T1000 (cell line): ENCODE results near the gene QRFP.
"Not testable (repeated sequence)": the region's sequence is repeated elsewhere in the genome, so short reads cannot be mapped to it uniquely, and the experiment has no call there.

Source experiments
- DNase-seq: peaks from one replicate; lab custom pipeline; 2025; ENCODE audit warnings: mixed read lengths; lab: John Stamatoyannopoulos, UW

The QRFP gene

DNA sequence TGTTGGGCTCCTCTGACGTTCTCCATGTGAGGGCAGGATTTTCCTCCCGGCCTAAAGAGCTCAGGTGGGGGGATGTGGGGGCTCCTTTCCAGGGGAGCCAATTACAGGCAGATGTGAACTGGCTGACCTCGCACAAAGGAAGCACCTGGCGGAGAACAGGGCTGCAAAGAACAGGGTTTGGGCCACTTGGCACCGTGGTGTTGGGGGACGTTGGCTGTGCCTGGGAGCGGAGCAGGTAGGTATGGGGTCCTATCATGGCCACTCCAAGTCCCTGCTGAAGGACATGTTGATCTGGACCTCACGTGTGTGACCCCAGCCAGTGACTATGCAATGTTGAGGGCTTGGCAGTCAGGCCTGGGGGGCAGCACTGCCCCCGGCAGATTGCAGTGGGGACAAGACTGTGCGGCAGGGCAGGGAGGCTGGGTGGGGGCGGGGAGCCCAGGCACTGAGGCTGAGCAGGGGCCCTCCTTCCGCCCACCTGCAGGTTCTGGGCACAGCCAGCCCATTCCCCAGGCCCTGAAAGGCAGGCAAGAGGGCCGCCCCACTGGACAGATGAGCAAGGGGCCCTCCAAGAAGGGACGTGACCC, 23.0 kb upstream of the QRFP start:
- DNase-seq = no peak

DNA sequence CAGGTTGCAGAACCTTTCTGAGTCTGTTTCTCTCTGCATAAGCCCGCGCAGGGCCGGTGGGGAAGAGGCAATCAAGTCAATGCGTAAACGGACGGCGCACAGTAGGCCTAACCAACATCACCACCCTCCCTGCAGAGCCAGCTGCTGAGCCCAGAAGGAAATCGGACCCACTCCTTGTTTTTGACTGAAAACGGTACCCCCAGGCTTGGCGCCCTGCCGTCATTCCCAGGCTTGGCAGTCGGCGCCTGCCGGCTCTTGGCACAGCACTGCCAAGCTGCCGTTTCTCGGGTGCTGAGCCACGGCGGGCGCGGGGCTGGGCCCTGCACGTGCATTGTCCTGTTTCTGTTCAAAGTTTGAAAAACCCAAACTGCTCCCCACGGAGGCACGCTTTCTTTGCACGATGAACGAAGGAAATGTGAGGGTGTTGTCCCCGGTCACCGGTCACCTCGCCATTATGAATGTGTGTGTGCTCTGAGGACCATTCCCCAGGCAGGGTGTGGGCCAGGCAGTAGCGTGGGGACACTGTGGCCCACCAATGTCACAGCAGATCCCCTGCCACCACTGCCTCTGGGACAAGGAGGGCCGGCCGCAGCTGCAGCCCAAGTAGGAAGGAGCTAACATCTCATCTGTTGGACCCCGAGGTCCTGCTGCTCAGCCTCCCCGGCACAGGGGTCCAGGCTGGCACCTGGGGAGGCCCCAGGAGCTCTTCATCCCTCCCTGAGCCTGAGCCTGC, 22.4 kb upstream of the QRFP start:
- DNase-seq = no peak

DNA sequence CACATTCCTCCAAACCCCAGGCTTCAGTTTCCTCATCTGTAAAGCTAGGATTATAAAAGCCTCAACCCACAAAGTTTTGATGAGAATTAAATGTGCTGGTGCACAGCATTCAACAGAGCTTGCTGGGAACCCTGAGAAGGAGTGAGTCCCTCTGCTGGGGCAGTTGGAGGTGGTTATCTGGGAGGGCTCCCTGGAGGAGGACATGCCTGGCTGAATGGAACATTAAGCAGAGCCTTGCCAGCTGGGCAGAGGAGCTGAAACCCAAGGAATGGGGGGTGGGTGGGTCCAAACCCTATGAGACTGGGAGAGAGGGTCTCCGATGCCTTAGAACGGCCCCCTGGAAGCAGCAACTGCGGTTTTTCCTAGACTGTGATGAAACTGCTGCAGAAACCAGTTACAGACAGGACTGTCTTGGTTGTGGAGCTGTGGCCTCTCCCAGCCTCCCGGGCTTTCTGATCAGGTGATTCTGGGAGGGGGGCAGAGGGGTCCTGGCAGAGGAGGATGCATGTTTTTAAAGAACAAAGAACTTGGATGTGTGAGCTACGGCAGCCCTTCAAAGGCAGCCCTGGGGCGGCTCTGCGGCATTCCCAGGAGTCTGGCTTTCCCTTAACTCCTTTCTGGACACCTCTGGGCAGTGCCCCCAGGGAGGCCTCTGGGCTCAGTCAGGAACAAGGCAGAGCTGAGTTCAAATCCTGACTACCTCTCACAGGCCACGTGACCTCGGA, 21.7 kb upstream of the QRFP start:
- no peak for DNase-seq

DNA sequence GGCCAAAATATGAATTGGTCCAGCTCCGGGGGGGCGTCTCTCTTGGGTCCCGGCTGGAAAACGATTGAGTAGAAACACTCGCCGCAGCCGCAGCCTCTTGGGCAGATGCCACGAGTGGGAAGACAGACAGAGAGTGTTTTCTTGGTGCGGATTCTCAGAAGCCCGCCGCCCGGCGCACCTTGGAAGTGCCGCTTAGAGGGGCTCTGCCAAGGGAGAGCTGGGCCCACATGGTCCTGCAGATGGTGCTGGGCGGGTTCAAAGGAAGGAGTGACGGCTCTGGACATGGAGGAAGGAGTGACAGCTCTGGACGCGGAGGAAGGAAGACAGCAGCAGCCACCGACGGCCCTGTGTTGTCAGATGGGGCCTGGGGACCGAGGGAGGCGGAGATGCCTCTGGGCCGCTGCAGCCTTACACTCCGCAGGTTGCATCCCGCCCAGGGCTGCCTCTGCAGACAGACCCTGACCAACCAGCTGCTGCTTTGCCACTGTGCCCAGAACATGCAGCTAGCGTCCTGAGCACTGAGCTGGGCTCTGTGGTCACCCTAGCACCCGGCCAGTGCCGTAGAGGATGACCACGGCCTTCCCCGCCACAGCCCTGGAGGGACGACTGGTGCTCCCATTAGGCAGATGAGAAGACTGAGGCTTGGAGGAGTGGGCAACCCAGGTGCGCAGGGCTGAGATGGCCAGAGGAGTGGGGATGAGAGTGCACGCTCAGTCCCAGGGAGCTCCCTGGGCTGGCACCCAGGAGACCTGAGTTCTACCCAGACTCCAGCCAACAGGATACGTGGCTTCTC, 20.8 kb upstream of the QRFP start:
- DNase-seq = no peak

DNA sequence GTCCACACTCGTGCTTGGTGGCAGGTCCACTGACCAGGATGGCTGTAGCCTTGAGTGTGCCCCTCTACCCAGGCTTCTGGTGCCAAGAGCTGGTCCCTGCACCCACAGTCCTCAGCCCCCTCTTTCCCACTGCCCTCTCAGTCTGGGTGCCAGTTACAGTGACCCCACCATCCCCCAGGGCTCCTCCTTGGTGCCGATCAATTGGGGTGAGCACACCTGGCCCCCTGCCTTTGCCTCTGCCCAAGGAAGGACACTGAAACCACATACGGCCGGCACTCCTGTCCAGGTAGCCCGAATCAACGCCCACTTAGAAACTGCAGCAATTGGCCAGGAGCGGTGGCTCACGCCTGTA, 18.5 kb upstream of the QRFP start:
- DNase-seq = no peak

DNA sequence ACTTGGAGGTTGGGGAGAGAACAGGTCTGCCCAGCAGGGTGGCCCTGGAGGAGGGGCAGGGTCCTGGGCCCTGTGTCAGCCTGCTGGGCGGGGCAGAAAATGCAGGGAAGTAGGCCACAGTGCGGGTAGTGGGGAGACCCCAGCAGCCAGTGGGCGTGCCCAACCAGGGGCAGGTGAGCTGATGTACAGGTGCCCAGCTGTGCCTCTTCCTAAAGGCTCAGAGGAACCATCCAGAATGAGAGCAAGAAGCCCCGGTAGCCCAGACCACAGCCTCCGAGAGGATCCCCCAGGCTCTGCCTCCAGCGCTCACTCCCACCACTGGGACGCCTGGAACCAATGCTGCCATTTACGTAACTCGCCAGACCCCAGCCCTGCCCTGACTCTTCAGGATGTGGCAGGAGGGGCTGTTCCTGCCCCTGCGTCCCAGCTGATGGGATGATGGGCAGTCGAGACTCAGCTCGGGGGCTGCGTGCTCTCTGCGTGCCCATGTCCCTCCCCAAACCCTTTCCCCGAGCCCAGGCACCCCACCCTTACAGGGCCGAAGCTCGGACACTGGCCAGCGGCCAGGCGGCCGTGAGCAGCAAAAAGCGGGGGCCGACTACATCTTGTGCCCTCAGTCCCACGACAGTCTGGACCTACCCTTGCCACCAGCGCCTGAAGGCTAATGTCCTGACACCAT, 17.9 kb upstream of the QRFP start:
- no peak for DNase-seq

DNA sequence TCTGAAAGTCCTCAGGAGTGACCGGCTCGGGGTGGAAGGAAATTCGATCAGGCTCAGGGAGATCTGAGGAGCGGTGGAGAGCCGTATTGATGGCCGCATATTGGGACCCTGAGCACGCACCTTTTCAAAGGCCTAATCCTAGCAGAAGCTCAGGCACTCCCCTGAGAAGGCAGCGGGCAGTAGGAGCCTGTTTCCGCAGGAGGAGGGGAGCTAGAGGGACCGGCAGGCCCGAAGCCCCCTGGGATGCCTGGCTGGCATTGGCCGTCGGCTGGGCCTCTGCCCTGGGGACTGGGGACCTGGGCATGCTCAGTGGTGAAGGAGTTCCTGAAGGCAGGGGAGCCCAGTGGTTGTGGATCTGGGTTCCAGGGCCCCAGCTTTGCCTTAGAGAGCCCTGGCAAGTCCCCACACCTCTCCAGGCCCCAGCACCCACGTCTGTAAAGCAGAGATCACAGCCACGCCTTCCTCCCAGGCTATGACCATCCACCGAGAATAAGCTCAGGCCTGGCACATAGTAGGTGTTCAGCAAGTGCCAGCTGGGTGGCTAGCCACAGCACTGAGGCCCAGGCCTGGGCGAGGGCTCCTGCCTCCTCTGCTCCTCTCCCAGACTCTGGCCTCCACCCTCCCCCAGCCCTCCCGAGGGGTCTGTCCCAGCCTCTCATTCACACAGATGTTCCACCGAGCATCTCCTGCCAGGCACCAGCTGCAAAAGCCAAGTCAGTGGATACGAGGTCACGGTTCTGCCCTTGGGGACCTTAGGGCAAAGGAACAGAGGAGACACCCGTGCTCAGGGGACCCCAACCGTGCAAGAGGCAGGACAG, 17.2 kb upstream of the QRFP start:
- no peak for DNase-seq

DNA sequence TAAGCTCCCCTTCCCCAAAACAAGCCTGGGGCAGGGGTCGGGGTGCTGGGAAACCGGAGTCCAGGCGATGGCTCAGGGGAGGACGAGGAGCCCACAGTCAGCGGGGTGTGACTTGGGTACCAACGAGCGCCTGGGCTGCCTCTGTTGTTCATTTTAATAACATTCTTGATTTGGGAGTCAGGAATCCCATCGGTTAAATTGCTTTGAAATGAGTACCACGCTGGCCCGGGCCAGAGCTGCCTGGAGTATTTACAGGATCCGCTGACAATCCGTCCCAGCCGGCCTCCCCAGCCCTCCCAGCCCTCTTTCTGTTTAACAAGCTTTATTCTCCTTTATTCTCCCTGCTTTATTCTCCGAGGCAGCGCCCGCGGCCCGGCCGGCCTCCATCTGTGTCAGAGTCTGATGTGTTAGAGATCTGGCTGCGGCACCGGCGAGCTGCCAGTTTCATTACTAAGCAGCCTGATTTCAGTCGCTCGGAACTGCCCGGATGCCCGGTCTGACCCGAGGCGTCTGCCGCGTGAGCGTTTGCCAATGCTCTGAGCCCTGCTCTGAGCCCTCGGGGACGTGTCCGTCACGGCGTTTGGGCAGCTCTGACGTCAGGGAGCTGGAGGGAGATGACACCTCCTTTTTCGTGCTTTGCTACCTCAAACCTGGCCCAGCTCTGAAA, 16.5 kb upstream of the QRFP start:
- DNase-seq = peak; percentile 81

DNA sequence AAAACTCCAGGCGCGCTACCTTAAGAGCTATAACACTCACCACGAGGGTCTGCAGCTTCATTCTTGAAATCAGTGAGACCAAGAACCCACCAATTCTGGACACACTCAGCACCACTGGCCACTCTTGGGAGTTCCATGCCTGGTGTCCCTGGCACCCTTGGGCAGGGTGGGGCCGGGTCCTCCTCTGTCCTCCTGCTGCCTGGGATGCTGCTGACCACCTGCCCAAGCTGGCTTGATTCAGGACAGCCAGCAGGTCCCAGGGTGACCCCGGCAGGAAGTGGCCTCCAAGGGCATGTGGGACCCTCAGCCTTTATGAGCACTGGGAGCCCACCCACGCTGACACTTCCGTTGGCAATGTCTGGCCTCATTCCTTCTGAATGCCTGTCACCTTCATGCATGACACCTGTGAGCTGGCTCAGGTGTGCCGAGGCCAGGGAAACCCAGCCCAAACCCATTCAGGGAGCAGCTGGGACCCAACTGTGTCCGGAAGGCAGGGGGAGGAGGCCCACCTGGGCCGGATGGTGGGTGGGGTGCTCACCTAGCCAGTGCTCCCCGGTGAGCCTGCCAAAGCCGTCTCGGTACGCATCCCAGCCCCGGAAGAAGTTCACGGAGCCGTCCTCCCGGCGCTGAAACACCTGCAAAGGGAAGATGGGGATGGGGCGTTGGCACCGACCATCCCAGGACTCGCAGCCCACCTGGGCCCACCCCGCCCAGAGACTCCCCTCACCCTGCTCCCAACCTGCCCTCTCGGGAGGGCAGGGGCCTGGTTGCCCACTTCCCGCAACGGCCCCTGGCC, 14.8 kb upstream of the QRFP start:
- no peak for DNase-seq

DNA sequence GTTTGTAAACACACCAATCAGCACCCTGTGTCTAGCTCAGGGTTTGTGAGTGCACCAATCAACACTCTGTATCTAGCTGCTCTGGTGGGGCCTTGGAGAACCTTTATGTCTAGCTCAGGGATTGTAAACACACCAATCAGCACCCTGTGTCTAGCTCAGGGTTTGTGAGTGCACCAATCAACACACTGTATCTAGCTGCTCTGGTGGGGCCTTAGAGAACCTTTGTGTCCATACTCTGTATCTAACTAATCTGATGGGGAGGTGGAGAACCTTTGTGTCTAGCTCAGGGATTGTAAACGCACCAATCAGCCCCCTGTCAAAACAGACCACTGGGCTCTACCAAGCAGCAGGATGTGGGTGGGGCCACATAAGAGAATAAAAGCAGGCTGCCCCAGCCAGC, 14.1 kb upstream of the QRFP start:
- not testable (repeated sequence) for DNase-seq

DNA sequence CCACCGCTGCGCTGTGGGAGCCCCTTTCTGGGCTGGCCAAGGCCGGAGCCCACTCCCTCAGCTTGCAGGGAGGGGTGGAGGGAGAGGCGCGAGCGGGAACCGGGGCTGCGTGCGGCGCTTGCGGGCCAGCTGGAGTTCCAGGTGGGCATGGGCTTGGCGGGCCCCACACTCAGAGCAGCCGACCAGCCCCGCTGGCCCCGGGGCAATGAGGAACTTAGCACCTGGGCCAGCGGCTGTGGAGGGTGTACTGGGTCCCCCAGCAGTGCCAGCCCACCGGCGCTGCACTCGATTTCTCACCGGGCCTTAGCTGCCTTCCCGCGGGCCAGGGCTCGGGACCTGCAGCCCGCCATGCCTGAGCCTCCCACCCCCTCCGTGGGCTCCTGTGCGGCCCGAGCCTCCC, 13.4 kb upstream of the QRFP start:
- DNase-seq = not testable (repeated sequence)

DNA sequence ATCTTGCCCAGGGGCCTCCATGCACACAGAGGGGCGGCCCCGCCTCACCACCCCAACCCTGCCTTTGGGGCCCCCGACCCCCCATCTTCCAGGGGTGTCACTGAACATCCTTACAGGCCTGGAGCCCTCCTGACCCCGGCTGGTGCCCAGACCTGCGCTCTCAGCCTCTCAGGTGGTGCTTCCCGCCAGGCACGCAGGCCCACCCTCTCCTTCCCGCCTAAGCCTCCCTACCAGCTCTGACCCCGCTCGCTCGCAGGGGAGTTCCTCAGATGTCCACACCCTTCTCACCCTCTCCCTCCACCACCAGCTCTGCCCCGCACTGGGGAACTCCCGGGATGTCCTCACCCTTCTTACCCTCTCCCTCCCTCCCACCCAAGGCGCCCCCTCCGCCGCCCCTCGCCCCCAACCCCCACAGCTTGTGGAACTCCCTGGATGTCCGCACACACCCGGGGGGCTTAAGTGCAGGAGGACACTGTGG, 12.3 kb upstream of the QRFP start:
- no peak for DNase-seq

DNA sequence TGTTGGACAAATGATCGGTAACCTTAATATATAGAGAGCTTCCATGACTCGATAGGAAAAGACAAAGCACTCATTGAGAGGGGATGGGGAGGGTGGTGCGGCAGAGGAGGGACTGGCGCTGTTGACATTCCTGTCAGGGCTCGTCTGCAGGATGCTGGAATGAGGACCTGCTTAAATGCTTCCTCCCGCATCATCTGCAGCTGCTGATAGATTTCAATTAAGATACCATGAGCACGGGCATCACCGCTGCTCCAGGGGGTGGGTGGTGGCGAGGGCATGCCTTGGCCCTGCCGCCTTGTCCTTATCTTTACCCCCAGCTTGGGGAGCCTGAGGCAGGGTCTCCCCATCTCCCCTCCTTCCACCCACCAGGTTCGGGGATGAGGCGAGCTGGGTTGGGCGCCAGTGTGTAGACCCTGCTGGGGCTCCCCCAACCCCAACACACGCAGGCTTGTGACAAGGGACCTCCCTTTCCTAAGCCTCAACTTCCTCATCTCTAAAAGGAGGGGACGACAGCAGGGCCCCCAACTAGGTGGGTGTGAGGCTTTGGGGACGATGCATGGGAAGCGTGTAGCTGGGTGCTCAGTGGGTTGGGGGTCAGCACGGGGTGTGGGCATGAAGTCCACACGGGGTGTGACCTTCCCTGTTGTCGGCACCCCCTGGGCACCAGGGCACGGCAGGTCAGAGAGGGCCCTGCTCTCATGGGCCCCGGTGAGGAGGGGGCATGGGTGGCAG, 11.7 kb upstream of the QRFP start:
- DNase-seq = no peak

DNA sequence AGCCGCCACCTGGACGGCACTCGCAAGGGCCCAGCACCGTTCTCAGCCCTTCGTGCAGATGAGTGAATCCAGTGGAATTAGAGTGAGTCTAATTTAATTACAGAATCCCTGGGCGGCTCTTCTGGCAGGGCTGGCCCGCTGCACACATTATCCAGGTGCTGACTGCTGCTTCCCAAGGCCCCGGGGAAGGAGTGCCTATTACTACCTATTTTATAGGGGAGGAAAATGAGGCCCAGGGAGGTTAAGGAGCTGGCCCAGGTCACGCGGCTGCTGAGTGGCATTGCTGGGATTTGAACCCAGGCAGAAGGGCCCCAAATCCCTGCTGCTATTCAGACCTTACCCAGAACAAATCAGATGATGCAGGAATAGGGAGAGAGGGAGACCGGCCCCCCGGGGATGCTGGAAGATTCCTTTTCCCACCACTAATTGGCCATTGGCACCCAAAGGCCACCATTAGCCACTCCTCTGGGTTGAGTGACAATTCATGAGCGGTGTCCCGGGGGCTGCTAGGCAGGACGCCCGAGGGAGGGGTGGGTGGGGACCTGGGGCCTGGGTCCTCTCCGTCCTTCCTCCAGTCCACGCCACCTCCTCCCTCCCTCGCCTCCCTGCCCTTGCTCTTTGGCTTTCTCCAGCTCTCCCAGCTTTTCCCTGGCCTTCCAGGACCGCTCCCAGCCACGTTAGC, 10.3 kb upstream of the QRFP start:
- no peak for DNase-seq

DNA sequence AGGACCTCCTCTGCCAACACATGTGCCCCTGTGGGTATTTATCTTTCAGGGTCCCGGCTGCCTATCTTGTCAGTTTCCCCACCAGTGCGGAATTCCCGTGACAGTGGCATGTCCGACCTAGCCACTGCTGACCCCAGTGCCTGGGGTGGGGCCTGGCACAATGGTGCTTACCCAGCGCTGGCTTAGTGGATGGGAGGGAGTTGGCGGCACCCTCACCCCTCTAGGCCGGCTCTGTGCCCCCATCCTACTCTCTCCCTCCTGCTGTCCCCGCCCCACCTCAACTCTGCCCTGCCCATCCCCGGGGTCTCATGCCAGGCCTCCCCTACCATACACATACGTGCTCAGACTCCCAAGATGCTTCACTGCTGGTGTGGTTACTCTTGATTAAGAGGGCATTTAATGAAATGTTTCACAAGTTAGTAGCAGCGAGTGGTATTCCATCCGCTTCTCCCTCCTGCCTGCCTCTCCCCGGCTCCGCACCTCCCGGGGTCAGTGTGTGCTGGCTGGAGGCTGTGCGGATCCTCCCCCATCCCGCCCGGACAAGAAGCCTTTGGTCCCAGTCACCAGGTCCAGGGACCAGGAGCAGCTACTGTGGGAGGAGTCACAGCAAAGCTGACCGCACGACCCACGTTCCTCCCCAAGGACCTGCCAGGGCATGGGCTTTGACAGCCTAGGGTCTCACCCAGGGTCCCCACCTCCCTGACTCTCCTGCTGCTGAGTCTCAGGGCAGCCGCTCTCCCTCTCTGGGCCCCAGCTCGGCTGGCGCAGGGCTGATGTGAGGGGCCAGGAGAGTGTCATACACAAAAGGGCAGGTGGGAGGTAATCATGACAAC, 9.5 kb upstream of the QRFP start:
- DNase-seq = no peak

DNA sequence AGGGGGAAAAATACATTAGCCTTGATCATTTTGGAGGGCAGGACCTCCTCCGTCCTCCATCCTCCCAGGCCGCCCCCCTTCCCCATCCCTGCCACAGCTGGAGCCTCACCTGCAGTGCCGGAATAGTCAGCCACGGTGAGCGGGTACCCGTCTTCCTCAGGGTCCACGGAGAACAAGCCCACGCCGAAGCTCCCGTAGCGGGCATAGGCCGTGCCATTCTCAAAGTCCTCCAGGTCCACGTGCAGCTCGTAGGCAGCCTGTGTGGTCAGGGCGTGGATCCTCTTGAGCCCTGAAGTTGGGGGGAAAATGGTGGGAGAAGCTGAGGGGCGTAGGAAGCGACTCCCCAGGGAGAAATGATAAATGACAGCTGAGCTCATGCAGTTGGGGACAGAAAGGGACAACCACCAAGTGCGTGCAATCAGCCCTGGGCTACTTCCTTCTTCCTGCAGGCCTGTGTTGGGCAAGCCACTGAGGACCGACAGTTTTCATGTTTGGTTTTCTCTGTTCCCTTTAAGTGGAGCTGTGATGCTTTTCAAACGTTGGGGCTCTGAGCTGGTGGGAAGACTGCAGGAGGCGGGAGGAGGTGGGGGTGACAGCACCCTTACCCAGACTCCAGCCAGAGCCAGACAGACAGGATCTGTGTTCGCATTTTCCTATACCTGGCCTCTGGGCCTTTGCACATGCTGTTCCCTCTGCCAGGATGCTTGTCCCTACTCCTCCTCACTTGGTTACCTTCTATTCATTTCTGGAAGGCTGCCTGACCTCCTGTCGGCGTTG, 8.7 kb upstream of the QRFP start:
- DNase-seq = no peak
